Measurements from ENCODE around the gene HPN.

GRCh38 chr19:35049456-35049855 lies 7.9 kb downstream of the HPN start:
- TF ChIP-seq, protein P1, sequence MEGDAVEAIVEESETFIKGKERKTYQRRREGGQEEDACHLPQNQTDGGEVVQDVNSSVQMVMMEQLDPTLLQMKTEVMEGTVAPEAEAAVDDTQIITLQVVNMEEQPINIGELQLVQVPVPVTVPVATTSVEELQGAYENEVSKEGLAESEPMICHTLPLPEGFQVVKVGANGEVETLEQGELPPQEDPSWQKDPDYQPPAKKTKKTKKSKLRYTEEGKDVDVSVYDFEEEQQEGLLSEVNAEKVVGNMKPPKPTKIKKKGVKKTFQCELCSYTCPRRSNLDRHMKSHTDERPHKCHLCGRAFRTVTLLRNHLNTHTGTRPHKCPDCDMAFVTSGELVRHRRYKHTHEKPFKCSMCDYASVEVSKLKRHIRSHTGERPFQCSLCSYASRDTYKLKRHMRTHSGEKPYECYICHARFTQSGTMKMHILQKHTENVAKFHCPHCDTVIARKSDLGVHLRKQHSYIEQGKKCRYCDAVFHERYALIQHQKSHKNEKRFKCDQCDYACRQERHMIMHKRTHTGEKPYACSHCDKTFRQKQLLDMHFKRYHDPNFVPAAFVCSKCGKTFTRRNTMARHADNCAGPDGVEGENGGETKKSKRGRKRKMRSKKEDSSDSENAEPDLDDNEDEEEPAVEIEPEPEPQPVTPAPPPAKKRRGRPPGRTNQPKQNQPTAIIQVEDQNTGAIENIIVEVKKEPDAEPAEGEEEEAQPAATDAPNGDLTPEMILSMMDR (IDR thresholded peaks at IDR 0.05), result no peak
- TF ChIP-seq POLR2AphosphoS5 (IDR thresholded peaks at IDR 0.05), result no peak
- TF ChIP-seq POLR2A (IDR thresholded peaks at IDR 0.05), result no peak
